CD4-positive, alpha-beta T cell treated with Interleukin-17A for 4 hours (primary cell): ENCODE results near the gene CYP17A1.
"Not testable (repeated sequence)": the region's sequence is repeated elsewhere in the genome, so short reads cannot be mapped to it uniquely, and the experiment has no call there.

Experiments
- DNase-seq: peaks from one replicate; pipeline ENCODE4 v3.0.0-alpha.2; 2020; ENCODE audit warnings: mixed read lengths

The CYP17A1 gene

DNA sequence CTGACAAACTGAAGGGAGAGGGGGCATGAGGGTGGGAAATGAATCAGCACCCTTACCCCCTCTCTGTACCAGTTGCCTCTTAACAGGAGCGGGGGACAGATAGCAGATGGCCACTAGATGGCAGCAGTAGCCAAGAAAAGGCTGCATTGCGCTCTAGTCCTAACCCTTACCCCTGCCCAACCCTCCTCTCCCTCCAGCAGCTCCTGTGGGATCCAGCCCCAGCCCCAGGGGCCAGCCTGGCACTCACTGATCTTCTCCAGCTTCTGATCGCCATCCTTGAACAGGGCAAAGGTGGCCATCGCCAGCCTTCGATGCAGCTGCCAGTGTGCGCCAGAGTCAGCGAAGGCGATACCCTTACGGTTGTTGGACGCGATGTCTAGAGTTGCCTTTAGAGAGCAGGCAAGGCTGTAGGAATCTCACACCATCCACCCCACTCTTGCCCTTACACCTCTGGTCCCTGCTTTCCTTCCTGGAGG lies 2.2 kb downstream of the CYP17A1 start:
- DNase-seq, result peak; percentile 80

DNA sequence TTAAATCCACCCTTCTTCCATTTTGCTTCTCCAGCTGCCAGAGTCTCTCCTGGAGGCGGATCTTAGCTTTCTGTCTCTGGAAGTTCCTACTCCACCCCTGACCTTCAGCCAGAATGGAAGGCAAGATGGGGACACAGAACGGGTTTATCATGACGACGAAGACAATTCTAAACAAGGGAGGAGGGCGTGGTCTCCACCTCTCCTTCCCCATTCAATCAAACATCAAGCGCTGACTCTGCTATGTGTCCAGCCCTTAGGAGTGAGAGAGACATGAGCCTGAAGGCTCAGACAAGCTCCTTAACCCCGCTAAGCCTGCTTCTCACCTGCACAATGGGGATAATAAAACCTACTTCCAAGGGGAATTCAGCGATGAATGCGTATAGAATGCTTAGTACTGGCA lies 3.1 kb downstream of the CYP17A1 start:
- DNase-seq, result no peak

- DNase-seq, result no peak
These were observed 4.2 kb downstream of the CYP17A1 start for GRCh38 chr10:102832987-102833386.

DNA sequence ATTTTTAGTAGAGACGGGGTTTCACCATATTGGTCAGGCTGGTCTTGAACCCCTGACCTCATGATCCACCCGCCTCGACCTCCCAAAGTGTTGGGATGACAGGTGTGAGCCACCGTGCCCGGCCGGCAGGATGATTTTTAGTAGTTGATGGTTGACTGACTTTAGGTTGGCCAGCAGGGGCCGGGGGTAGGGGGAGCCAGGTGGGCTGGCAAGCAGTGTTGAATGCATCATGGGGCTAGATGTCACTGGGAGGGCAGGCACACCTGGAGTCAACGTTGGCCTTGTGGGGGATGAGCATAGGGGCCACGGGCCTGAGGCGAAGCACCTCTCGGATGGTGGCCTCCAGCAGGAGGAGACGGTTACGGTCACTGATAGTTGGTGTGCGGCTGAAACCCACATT lies 5.0 kb downstream of the CYP17A1 start:
- DNase-seq, result no peak

DNA sequence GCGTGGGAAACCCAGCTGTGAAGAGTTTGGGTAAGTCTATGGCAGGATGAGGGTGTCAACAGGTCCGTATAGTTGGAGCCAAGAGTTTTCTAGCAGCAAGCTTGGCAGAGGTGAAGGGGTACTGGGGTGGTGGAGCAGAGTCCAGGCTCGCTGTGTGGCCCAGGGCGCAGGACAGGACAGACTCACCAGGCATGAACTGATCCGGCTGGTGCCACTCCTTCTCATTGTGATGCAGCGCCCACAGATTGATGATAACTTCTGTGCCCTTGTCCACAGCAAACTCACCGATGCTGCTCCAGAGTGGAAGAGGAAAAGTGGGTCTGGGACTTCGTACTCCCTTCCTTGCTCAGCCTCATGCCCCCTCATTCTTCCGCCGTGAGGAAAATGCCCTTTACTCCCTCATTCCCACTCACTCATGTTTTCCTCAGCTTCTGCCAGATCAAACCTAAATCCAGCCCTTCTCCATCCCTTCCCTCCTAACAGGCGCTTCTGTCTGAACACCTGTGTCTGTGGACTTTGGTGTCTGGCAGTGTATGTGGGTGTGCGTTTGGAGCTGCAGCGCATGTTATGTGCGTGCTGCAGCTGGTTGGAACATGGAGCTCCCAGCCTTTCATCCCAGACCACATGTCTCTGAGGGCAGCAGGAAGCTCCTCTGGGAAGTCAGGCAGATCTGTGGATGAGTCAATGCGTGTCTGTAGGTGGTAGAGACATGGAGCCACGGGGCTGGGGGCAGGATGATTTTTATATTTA lies 5.7 kb downstream of the CYP17A1 start:
- no peak for DNase-seq

- DNase-seq, result no peak
These were observed 9.6 kb downstream of the CYP17A1 start for GRCh38 chr10:102827597-102827975.

DNA sequence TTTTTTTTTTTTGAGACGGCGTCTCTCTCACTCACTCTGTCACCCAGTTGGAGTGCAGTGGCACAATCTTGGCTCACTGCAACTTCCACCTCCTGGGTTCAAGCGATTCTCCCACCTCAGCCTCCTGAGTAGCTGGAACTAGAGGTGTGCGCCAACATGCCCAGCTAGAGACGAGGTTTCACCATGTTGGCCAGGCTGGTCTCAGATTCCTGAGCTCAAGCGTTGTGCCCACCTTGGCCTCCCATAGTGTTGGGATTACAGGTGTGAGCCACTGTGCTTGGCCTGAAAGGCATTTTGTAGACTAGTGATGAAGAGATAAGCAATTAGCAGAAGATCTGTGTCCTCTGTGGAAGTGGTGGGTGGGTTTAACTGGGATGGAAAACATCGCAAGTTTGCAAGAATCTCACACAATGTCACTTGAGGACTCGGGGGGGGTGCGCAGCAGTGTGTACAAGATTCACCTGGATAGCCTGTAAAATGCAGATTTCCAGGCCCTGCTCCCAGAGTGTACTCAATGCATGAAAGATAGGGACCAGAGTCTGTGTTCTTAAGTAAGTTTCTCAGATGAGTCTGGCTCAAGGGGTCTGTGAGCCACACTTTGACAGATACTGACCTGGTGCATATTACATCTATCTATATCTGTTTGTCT lies 10.9 kb downstream of the CYP17A1 start:
- DNase-seq, result no peak

- no peak for DNase-seq
These were observed 12.5 kb downstream of the CYP17A1 start for GRCh38 chr10:102824664-102825063.

- DNase-seq, result no peak
These were observed 15.0 kb downstream of the CYP17A1 start for GRCh38 chr10:102822222-102822621.

GRCh38 chr10:102820008-102820407 lies 17.2 kb downstream of the CYP17A1 start:
- DNase-seq, result not testable (repeated sequence)

DNA sequence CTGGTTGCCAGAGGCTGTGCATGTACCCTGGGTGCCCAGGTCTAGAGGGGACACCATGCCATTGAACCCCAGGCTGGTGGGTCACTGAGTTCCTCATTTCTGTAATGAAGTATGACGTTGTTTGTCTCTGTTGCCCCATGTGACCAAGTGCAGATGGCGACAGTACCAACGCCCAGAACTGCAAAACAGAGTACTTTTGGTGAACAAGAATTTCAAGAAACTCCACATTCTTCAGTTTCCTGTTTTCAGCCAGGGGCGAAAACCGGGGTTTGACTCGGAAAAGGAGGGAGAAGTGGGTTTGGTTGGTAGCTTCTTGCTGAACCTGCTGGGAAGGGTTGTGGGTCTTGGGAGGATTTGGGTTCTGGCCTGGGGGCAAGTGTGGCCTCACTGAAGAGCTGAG lies 18.2 kb downstream of the CYP17A1 start:
- no peak for DNase-seq

GRCh38 chr10:102817175-102817574 lies 20.0 kb downstream of the CYP17A1 start:
- DNase-seq, result no peak

- DNase-seq, result no peak
These were observed 21.2 kb downstream of the CYP17A1 start for GRCh38 chr10:102815790-102816549.

DNA sequence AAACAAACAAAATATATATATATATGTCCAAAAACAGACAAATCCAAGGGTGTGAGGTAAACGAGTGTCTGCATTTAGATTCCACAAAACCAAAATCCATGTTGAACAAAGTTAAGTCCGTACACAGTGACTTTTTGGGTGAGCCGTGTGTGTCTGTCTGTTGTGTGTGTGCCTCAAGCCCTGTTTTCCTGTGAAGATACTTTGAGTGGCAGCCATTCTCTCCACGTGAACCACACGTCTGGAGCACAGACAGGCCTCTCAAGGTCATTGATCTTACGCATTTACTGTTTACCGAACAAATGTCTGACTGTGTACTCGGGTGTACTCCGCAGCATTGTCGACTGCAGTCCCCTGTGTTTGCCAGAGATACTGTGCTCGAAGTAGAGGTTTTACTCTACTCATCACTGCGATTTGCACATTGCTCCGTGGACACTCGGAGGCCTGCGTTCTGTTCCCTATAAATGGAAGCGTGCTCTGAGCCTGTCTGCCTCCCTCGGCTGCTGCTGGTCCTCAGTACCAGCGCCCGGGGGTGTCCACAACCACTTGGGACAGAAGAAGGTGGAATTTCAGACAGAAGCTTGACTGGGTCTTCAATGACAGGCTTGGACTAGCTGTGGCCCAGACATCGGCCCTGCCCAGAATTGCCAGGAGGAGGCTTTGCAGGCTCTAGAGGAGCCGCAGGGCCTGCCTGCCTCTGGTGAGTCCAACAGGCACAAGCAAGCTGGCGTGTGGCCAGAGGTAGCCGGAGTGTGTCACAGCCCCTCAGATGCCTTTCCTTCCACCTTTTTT lies 22.1 kb downstream of the CYP17A1 start:
- DNase-seq, result no peak

DNA sequence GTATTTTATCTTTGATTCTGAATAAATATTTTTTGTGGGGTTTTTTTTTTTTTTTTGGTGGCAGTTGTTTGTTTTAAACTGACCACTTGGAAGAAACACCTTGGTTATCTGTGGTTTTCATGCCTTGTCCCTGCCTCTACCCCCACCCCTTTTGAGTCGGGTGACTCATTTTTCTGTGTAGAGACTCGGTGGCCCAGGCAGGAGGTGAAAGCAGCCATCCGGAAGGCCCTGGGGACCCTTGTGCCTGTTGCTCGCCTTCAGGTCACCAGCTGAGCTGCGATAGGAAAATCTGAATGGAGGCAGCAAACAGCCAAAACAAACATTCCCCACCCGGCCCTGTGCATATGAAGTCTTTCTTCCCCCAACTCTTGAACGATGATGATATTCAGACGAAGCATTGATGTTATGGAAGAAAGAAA lies 22.8 kb downstream of the CYP17A1 start:
- no peak for DNase-seq

GRCh38 chr10:102813734-102814452 lies 23.3 kb downstream of the CYP17A1 start:
- DNase-seq, result no peak

DNA sequence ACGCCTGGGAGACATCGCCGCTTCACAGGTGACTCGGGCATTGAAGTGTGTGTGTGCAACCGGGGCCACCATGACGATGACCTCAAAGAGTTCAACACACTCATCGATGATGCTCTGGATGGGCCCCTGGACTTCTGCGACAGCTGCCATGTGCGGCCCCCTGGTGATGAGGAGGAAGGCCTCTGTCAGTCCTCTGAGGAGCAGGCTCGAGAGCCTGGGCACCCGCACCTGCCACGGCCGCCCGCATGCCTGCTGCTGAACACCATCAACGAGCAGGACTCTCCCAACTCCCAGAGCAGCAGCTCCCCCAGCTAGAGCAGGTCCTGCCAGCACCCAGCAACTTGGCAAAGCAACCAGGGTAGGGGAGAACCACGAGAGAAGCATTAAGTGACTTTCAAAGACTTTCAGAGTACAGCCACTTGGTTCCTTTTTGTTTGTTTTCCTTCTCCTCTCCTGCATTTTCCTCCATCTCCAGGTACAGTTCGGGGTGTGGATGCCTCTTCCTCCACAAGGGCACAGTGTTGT lies 24.1 kb downstream of the CYP17A1 start:
- DNase-seq, result no peak

- no peak for DNase-seq
These were observed 24.9 kb downstream of the CYP17A1 start for GRCh38 chr10:102812231-102812876.

DNA sequence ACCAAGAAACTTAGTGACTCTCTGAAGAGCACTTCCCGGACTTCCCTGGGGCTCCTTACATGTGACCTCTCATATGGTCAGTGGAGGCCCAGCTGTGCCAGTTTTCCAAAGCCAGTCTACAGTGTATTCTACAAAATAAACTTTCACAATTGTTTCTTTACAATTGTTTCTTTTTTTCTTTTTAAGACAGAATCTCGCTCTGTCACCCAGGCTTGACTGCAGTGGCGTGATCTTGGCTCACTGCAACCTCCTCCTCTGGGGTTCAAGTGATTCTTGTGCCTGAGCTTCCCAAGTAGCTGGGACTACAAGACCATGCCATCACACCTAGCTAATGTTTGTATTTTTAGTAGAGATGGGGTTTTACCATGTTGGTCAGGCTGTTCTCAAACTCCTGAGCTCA lies 25.9 kb downstream of the CYP17A1 start:
- DNase-seq, result no peak

DNA sequence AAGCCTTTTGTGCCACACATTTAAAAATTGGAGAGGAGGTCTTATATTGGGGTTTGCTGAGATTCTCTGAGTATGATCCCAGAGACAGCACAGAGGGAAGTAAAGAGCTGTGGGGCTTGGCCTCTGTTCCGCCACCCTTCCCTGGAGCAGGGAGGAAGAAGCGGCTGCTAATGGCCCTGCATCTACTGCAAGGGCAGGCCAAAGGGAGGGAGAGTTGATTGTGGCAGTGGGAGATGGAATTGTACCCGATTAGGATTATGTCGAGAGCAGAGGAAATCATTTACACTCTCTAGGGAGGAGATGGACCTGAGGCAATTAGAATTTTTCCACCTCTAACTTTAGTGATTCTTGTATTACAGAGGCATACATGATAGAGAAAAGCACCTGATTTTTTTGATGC lies 28.8 kb downstream of the CYP17A1 start:
- no peak for DNase-seq

DNA sequence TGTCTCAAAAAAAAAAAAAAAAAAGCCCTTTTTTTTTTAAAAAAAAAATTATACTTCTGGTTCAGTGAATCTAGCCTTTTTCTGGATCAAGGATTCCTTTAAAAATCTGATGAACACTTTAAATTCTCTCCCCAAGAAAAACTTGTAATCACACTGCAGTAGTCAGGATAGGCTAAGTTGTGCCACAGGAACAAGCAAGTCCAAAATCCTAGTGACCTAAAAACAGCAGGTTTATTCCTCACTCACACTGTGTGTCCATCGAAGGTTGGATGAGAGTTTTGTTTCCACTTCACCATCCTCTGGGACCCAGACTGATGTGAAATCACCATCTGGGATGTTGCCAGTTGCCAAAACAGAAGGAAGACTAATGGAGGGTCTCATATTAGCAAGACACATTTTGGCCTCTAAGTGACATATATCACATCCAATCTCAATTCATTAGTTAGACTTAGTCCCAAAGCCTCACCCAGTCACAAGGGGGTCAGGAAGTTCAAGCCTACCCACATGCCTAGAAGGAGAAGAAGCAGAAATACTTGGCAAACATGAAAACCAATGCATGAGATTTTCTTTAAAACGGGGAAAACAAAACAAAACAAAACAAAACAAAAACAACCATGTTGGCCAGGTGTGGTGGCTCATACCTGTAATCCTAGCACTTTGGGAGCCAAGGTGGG lies 32.7 kb downstream of the CYP17A1 start:
- no peak for DNase-seq
